ENCODE data around the gene TMEM220.

- no peak for TF ChIP-seq CTCF (IDR thresholded peaks at IDR 0.05)
- no peak for TF ChIP-seq POLR2AphosphoS5 (IDR thresholded peaks at IDR 0.05)
- no peak for TF ChIP-seq POLR2A (IDR thresholded peaks at IDR 0.05)
Measured at GRCh38 chr17:10668775-10669174, 61.0 kb downstream of the TMEM220 start.

All from stomach (tissue), 4 donors.